ENCODE data around the gene LGALS7B. TPM values are rescaled to one million over a fixed set of nuclear protein-coding genes. Genes with fewer than 3 reads are reported as not detected.
"Not testable (repeated sequence)": the region's sequence is repeated elsewhere in the genome, so short reads cannot be mapped to it uniquely, and the experiment has no call there.

The LGALS7B gene
- total and polyA plus RNA-seq, 5 donors from 2014 or later: not detected

DNA sequence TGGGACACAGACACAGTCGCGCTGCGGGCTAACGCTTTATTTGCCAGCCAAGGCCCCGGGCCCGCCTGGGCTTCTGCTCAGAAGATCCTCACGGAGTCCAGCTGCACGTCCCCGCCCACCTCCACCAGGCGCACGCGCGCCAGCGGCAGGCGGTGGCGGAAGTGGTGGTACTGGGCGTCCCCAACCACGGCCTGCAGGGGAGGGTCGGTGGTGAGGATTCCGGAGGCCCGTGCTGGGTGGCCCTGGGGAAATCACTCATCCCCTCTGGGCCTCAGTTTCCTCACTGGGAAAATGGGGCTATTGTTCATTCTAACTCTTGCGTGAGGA lies 18.1 kb upstream of the LGALS7B start:
- not testable (repeated sequence) for H3K9me3 ChIP-seq (ENCODE audit: control insufficient read depth in 2 of 2, low read length in 2 of 2); DNase-seq; H3K36me3 ChIP-seq (ENCODE audit: control insufficient read depth, insufficient read depth, low read length); H3K36me3 Mint-ChIP-seq; H3K27ac Mint-ChIP-seq; H3K4me1 Mint-ChIP-seq; H3K4me3 Mint-ChIP-seq; H3K27me3 ChIP-seq (ENCODE audit: control insufficient read depth, insufficient read depth, low read length); H3K4me3 ChIP-seq (ENCODE audit: low read depth, low read length); H3K27me3 Mint-ChIP-seq; H3K9me3 Mint-ChIP-seq; H3K27ac ChIP-seq (ENCODE audit: insufficient read depth, low read length, poor library complexity, severe bottlenecking)
- ATAC-seq (ENCODE audit: low read depth in 2 of 2): peak; percentile 68 to 76
- peaks cover 10% of the 10 kb centered on the region for H3K4me1 ChIP-seq (ENCODE audit: control insufficient read depth, insufficient read depth, low read length, poor library complexity, severe bottlenecking)

DNA sequence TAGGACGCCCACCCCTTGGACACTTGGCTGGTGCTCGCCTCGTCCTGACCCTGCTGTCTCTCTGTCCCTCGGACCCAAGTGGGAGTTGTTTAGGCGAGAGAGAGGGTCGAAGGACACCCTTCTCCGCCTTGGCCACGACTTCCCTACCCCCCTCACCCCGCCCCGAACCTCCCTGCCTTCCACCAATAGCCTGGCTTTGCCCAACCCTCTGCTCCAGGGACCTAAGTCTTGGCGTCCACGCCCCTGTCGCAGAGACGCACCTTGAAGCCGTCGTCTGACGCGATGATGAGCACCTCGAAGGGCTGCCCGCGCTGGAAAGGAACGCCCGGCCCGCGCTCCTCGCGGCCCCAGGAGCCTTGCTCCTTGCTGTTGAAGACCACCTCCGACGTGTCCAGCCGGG lies 17.4 kb upstream of the LGALS7B start:
- ATAC-seq (ENCODE audit: low read depth in 2 of 2); H3K9me3 ChIP-seq (ENCODE audit: control insufficient read depth in 2 of 2, low read length in 2 of 2); H3K36me3 ChIP-seq (ENCODE audit: control insufficient read depth, insufficient read depth, low read length); H3K27me3 Mint-ChIP-seq; H3K27ac Mint-ChIP-seq; H3K27me3 ChIP-seq (ENCODE audit: control insufficient read depth, insufficient read depth, low read length); H3K4me3 Mint-ChIP-seq; H3K4me3 ChIP-seq (ENCODE audit: low read depth, low read length); H3K9me3 Mint-ChIP-seq; H3K4me1 Mint-ChIP-seq; H3K27ac ChIP-seq (ENCODE audit: insufficient read depth, low read length, poor library complexity, severe bottlenecking); DNase-seq; H3K36me3 Mint-ChIP-seq: not testable (repeated sequence)
- peaks cover 10% of the 10 kb centered on the region for H3K4me1 ChIP-seq (ENCODE audit: control insufficient read depth, insufficient read depth, low read length, poor library complexity, severe bottlenecking)

DNA sequence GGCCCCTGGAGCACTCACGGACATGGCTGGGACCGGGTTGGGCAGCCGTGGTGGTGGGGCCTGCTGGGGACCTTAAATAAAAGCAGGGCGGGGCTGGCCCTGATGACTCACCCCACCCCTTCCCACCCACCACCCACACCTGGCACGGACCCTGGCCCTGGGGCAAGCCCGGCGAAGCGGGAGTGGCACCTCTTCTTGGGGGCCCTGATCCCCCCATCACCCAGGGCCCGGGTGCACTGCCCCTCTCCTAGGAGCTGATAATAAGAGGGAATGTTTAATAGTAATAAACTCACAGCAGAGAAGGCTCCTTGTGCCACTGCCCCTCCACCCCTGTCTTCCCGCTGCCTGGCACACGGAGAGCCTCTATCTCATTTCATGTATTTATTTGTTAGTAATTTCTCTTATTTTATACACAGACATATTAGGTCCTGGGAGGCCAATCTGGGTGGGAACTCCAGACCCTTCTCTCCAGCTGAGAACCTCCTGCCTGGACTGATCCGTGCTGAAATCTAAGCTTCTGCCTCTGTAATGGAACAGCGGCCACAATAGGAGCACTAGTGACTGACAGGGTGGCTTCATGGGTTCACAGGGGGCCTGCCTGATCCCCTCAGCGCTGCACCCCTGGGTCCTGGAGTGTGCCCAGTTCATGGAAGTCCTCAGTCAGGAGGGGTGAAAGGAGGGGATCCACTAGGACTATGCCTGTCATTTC lies 15.4 kb upstream of the LGALS7B start, which contains the start of gene LGALS7:
LGALS7 (minus strand) TSS at position 49 of the 709 bp plus-strand sequence; CDS start at position 24, 25 bp downstream.
- no peak for DNase-seq
- H3K9me3 ChIP-seq (ENCODE audit: control insufficient read depth in 2 of 2, low read length in 2 of 2): no peaks in the 10 kb centered on the region
- ATAC-seq (ENCODE audit: low read depth in 2 of 2): no peak
- H3K4me1 ChIP-seq (ENCODE audit: control insufficient read depth, insufficient read depth, low read length, poor library complexity, severe bottlenecking): peaks cover 10% of the 10 kb centered on the region
- H3K27me3 ChIP-seq (ENCODE audit: control insufficient read depth, insufficient read depth, low read length): no peaks in the 10 kb centered on the region
- no peak within 1 kb of the TSS for H3K27ac ChIP-seq (ENCODE audit: insufficient read depth, low read length, poor library complexity, severe bottlenecking)
- H3K4me3 ChIP-seq (ENCODE audit: low read depth, low read length): no peak within 1 kb of the TSS
- peaks cover 2% of the 10 kb centered on the region for H3K27me3 Mint-ChIP-seq
- H3K36me3 Mint-ChIP-seq: no peaks in the 10 kb centered on the region
- peaks cover 0 to under 1% (median 0%) of the 10 kb centered on the region in 7 donors for H3K9me3 Mint-ChIP-seq
- no peak within 1 kb of the TSS for H3K27ac Mint-ChIP-seq
- H3K36me3 ChIP-seq (ENCODE audit: control insufficient read depth, insufficient read depth, low read length): no peaks in the 10 kb centered on the region
- H3K4me1 Mint-ChIP-seq: peaks cover 0 to 9% (median 3%) of the 10 kb centered on the region in 4 donors
- peak within 1 kb of the TSS in 1 of 4 donors; percentile 83 for H3K4me3 Mint-ChIP-seq

DNA sequence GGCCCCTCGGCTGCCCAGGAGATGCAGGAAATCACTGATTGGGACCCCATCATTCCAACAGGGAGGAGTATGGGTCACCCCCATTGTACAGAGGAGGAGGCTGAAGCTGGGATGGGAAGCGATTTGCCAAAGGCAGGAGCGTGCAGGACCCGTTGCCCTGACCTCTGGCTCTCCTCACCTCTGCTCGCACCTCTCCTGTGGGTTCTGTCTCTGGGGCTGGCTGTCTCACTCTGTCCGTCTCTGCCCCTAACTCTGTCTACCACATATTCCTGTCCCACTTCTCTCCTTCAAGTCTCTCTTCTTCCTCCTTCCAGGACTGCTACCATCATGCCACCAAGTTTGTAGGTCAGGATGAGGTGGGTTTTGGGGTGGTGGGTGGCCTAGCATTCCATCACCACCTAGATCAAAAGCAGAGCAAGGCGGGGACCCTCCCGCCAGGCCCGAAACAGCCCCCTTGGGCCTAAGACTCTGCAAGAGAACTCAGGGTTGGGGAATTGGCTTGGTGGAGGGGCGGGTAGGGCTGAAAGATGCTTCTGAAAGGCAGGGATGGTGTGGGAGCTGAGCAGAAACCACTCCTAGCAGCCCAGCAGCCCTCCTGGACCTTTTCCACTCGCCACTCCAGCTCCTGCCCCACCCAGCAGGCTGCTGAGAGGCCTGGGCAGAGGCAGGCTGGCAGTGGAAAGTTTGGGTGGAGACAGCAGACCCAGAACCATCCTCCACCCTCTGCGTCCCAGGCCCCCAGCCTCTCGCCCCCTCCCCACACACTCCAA lies 14.6 kb upstream of the LGALS7B start:
- Histone ChIP-seq H3K9me3 (ENCODE audit: control insufficient read depth in 2 of 2, low read length in 2 of 2) (no peaks in the 10 kb centered on the region), H3K27me3 (ENCODE audit: control insufficient read depth, insufficient read depth, low read length) (no peaks in the 10 kb centered on the region), H3K36me3 (ENCODE audit: control insufficient read depth, insufficient read depth, low read length) (no peaks in the 10 kb centered on the region), H3K27ac (ENCODE audit: insufficient read depth, low read length, poor library complexity, severe bottlenecking) (no peak overlapping the region), H3K4me3 (ENCODE audit: low read depth, low read length) (no peak overlapping the region), H3K4me1 (ENCODE audit: control insufficient read depth, insufficient read depth, low read length, poor library complexity, severe bottlenecking) (peaks cover 8% of the 10 kb centered on the region)
- no peak for ATAC-seq (ENCODE audit: low read depth in 2 of 2)
- H3K27ac Mint-ChIP-seq: no peak overlapping the region
- H3K4me1 Mint-ChIP-seq: peaks cover 0 to 6% (median 2%) of the 10 kb centered on the region in 4 donors
- peaks cover 0 to 1% (median 0%) of the 10 kb centered on the region in 7 donors for H3K9me3 Mint-ChIP-seq
- peaks cover 5% of the 10 kb centered on the region for H3K27me3 Mint-ChIP-seq
- peak overlapping the region in 1 of 4 donors; percentile 83 for H3K4me3 Mint-ChIP-seq
- H3K36me3 Mint-ChIP-seq: no peaks in the 10 kb centered on the region
- DNase-seq: no peak

DNA sequence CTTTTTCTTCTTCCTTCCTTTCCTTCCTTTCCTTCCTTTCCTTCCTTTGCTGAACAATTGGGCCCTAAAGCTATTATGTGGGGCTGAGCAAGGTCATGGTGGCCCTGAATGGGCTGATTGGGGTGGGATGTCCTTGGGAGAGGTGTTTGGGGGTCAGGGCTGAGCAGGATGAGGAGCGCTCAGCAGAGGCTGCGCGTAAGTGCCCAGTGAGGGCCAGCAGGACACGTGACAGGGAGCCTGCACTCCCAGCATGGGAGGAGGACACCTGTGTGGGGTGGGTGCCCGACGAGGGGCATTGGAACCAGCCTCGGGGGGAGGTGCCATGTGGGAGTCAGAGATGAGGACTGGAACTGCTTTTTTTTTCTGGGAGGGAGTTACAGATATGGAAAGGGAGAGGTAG lies 10.3 kb upstream of the LGALS7B start:
- ATAC-seq (ENCODE audit: low read depth in 2 of 2) (no peak), DNase-seq (no peak)
- Mint-ChIP-seq H3K4me3 (no peak overlapping the region), H3K4me1 (peaks cover 0 to 3% (median 0%) of the 10 kb centered on the region in 4 donors), H3K27me3 (peaks cover 12% of the 10 kb centered on the region), H3K27ac (peak overlapping the region in 1 of 3 donors; percentile 84), H3K9me3 (peaks cover 0 to 1% (median 0%) of the 10 kb centered on the region in 7 donors), H3K36me3 (no peaks in the 10 kb centered on the region)
- H3K4me1 ChIP-seq (ENCODE audit: control insufficient read depth, insufficient read depth, low read length, poor library complexity, severe bottlenecking): no peaks in the 10 kb centered on the region
- H3K36me3 ChIP-seq (ENCODE audit: control insufficient read depth, insufficient read depth, low read length): no peaks in the 10 kb centered on the region
- no peaks in the 10 kb centered on the region for H3K27me3 ChIP-seq (ENCODE audit: control insufficient read depth, insufficient read depth, low read length)
- no peak overlapping the region for H3K4me3 ChIP-seq (ENCODE audit: low read depth, low read length)
- H3K27ac ChIP-seq (ENCODE audit: insufficient read depth, low read length, poor library complexity, severe bottlenecking): no peak overlapping the region
- no peaks in the 10 kb centered on the region for H3K9me3 ChIP-seq (ENCODE audit: control insufficient read depth in 2 of 2, low read length in 2 of 2)

DNA sequence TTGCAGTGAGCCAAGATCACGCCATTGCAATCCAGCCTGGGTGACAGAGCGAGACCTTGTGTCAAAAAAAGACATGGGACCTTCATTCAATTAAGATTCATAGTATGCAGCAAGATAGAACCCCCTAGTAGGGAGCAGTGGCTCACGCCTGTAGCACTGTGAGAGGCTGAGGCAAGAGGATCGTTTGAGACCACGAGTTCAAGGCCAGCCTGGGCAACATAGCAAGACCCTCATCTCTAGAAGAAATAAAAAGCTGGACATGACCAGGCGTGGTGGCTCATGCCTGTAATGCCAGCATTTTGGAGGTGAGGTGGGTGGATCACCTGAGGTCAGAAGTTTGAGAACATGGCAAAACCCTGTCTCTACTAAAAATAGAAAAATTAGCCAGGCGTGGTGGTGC lies 8.6 kb upstream of the LGALS7B start:
- Mint-ChIP-seq H3K9me3 (peaks cover 0 to 1% (median 0%) of the 10 kb centered on the region in 7 donors), H3K4me1 (no peaks in the 10 kb centered on the region), H3K36me3 (no peaks in the 10 kb centered on the region), H3K4me3 (no peak overlapping the region), H3K27me3 (peaks cover 15% of the 10 kb centered on the region), H3K27ac (no peak overlapping the region)
- DNase-seq (no peak), ATAC-seq (ENCODE audit: low read depth in 2 of 2) (no peak)
- Histone ChIP-seq H3K36me3 (ENCODE audit: control insufficient read depth, insufficient read depth, low read length) (no peaks in the 10 kb centered on the region), H3K9me3 (ENCODE audit: control insufficient read depth in 2 of 2, low read length in 2 of 2) (no peaks in the 10 kb centered on the region), H3K27ac (ENCODE audit: insufficient read depth, low read length, poor library complexity, severe bottlenecking) (no peak overlapping the region), H3K27me3 (ENCODE audit: control insufficient read depth, insufficient read depth, low read length) (no peaks in the 10 kb centered on the region), H3K4me3 (ENCODE audit: low read depth, low read length) (no peak overlapping the region), H3K4me1 (ENCODE audit: control insufficient read depth, insufficient read depth, low read length, poor library complexity, severe bottlenecking) (no peaks in the 10 kb centered on the region)

DNA sequence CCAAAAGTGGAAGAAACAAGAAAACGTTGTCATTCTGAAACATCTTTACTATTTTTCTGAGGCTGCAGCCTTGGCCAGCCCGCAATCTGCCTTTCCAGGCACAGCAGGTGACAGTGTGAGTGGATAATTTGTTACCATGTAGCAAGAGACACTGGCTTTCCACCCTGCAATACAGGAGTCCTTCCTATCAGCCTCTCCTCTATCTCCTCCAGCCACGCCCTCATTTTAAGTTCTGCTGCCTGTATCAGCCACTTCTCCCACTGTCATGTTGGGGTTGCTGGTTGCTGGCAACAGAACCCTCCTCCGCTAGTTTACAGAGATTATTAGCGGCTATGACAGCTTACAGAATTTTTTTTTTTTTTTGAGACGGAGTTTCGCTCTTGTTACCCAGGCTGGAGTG lies 7.9 kb upstream of the LGALS7B start:
- Mint-ChIP-seq H3K27ac (no peak overlapping the region), H3K36me3 (no peaks in the 10 kb centered on the region), H3K9me3 (peaks cover 0 to 1% (median 0%) of the 10 kb centered on the region in 7 donors)

More for the DNA sequence above, 7.9 kb upstream of the LGALS7B start:
- ATAC-seq (ENCODE audit: low read depth in 2 of 2): no peak
- Histone ChIP-seq H3K9me3 (ENCODE audit: control insufficient read depth in 2 of 2, low read length in 2 of 2) (no peaks in the 10 kb centered on the region), H3K36me3 (ENCODE audit: control insufficient read depth, insufficient read depth, low read length) (no peaks in the 10 kb centered on the region), H3K4me3 (ENCODE audit: low read depth, low read length) (no peak overlapping the region), H3K4me1 (ENCODE audit: control insufficient read depth, insufficient read depth, low read length, poor library complexity, severe bottlenecking) (no peaks in the 10 kb centered on the region), H3K27me3 (ENCODE audit: control insufficient read depth, insufficient read depth, low read length) (no peaks in the 10 kb centered on the region), H3K27ac (ENCODE audit: insufficient read depth, low read length, poor library complexity, severe bottlenecking) (no peak overlapping the region)
- DNase-seq: no peak
- Mint-ChIP-seq H3K4me1 (no peaks in the 10 kb centered on the region), H3K4me3 (no peak overlapping the region), H3K27me3 (peaks cover 15% of the 10 kb centered on the region)

Measured in CD4-positive, CD25-positive, alpha-beta regulatory T cell (primary cell).